ENCODE measurements around the gene ZSWIM6. TPM values are rescaled to one million over a fixed set of nuclear protein-coding genes. Genes with fewer than 3 reads are reported as not detected.

Gene ZSWIM6
- total RNA-seq, 2 experiments from 2014 or later, result 4.4 TPM

GRCh38 chr5:61304590-61305381, 27.3 kb upstream of the ZSWIM6 start:
- no peaks in the 10 kb centered on the region for H3K36me3 Mint-ChIP-seq (ENCODE audit: low read depth)
- no peaks in the 10 kb centered on the region for H3K9me3 Mint-ChIP-seq
- TF ChIP-seq CTCF (IDR thresholded peaks at IDR 0.05), result no peak
- peaks cover 18% of the 10 kb centered on the region for H3K4me1 Mint-ChIP-seq (ENCODE audit: low read depth)
- H3K4me3 Mint-ChIP-seq, result no peak overlapping the region
- no peak overlapping the region for H3K27ac Mint-ChIP-seq
- ATAC-seq (no peak), DNase-seq (no peak)
- intact Hi-C loops (cut with micrococcal nuclease), result no loop called here
- ChIA-PET CTCF (interaction anchor here (1.1 kb wide), 1 partner anchor 53 kb away, joined by 3 read pairs; no protein-coding TSS in a partner anchor), POLR2A (interaction anchor here (1.0 kb wide), 1 partner anchor 27 kb away, joined by 3 read pairs; no protein-coding TSS in a partner anchor)
- H3K27me3 Mint-ChIP-seq, result peaks cover 8% of the 10 kb centered on the region

- peak; percentile 96 for ATAC-seq
- Mint-ChIP-seq H3K27ac (peak overlapping the region; percentile 37), H3K9me3 (no peaks in the 10 kb centered on the region), H3K4me1 (ENCODE audit: low read depth) (peaks cover 18% of the 10 kb centered on the region), H3K36me3 (ENCODE audit: low read depth) (no peaks in the 10 kb centered on the region), H3K27me3 (peaks cover 5% of the 10 kb centered on the region), H3K4me3 (no peak overlapping the region)
- TF ChIP-seq CTCF (IDR thresholded peaks at IDR 0.05), result no peak
- ChIA-PET CTCF (no interaction called here), POLR2A (interaction anchor here (0.5 to 1.4 kb wide), 2 partner anchors 12 to 21 kb away, joined by 3 to 4 read pairs; no protein-coding TSS in a partner anchor)
- DNase-seq, result peak; percentile 48
- intact Hi-C loops (cut with micrococcal nuclease), result no loop called here
These were observed 25.4 kb upstream of the ZSWIM6 start for GRCh38 chr5:61306531-61307131.

- no peak for DNase-seq
- Mint-ChIP-seq H3K9me3 (no peaks in the 10 kb centered on the region), H3K27ac (peak overlapping the region; percentile 37), H3K4me1 (ENCODE audit: low read depth) (peaks cover 18% of the 10 kb centered on the region), H3K4me3 (no peak overlapping the region), H3K27me3 (peaks cover 7% of the 10 kb centered on the region), H3K36me3 (ENCODE audit: low read depth) (no peaks in the 10 kb centered on the region)
- POLR2A ChIA-PET, result interaction anchor here (0.5 to 1.4 kb wide), 2 partner anchors 12 to 21 kb away, joined by 3 to 4 read pairs; no protein-coding TSS in a partner anchor
- intact Hi-C loops (cut with micrococcal nuclease), result no loop called here
- CTCF ChIA-PET, result no interaction called here
- ATAC-seq, result no peak
- no peak for TF ChIP-seq CTCF (IDR thresholded peaks at IDR 0.05)
These were observed 24.9 kb upstream of the ZSWIM6 start for GRCh38 chr5:61307191-61307590.

GRCh38 chr5:61307611-61308010, 24.4 kb upstream of the ZSWIM6 start:
- CTCF ChIA-PET, result no interaction called here
- no peak for DNase-seq
- TF ChIP-seq CTCF (IDR thresholded peaks at IDR 0.05), result no peak
- no peak overlapping the region for H3K27ac Mint-ChIP-seq
- ATAC-seq, result no peak
- POLR2A ChIA-PET, result no interaction called here
- H3K4me3 Mint-ChIP-seq, result no peak overlapping the region
- intact Hi-C loops (cut with micrococcal nuclease), result no loop called here
- no peaks in the 10 kb centered on the region for H3K9me3 Mint-ChIP-seq
- no peaks in the 10 kb centered on the region for H3K36me3 Mint-ChIP-seq (ENCODE audit: low read depth)
- peaks cover 7% of the 10 kb centered on the region for H3K27me3 Mint-ChIP-seq
- peaks cover 18% of the 10 kb centered on the region for H3K4me1 Mint-ChIP-seq (ENCODE audit: low read depth)

- DNase-seq, result no peak
- Mint-ChIP-seq H3K27me3 (peaks cover 8% of the 10 kb centered on the region), H3K4me1 (ENCODE audit: low read depth) (peaks cover 14% of the 10 kb centered on the region), H3K36me3 (ENCODE audit: low read depth) (no peaks in the 10 kb centered on the region), H3K9me3 (no peaks in the 10 kb centered on the region), H3K4me3 (no peak overlapping the region), H3K27ac (no peak overlapping the region)
- intact Hi-C loops (cut with micrococcal nuclease), result no loop called here
- POLR2A ChIA-PET, result no interaction called here
- CTCF ChIA-PET, result no interaction called here
- ATAC-seq, result no peak
- TF ChIP-seq CTCF (IDR thresholded peaks at IDR 0.05), result no peak
These were observed 23.3 kb upstream of the ZSWIM6 start for GRCh38 chr5:61308712-61309111.
